SK-N-SH (cell line): Measurements from ENCODE around the gene OS9. TPM values are rescaled to one million over a fixed set of nuclear protein-coding genes. Genes with fewer than 3 reads are reported as not detected.

Experiments
- CTCF ChIA-PET: fragments of 300-600, 350-600 bp; formaldehyde crosslinking; extraction: SDS; loops from one replicate; lab custom pipeline; 2021; lab: Yijun Ruan, JAX
- POLR2A ChIA-PET: fragments of 350-600 bp; sonication (Branson Sonifier 250); formaldehyde crosslinking; extraction: SDS; loops from one replicate; lab custom pipeline; 2020; ENCODE audit warnings: antibody characterized with exemption, inconsistent platforms; lab: Yijun Ruan, JAX
- DNase-seq: peaks from one replicate; pipeline ENCODE4 v3.0.0; 2012
- H2AFZ ChIP-seq: fragments of 200-600 bp; sonication (generic); 2 replicates; pipeline ENCODE4 v1.8.1; 2016; ENCODE audit warnings: antibody characterized with exemption, mild to moderate bottlenecking, low read depth
- H3F3A ChIP-seq: fragments of 200-600 bp; sonication (generic); replicated peaks from 2 replicates; pipeline ENCODE3; 2016; ENCODE audit warnings: antibody characterized with exemption, mild to moderate bottlenecking; ENCODE audit not compliant: insufficient read depth
- H3K27ac ChIP-seq, 2 experiments: fragments of 200-500 bp in 1 of 2; fragments of 200-600 bp in 1 of 2; sonication (Bioruptor generic) in 1 of 2; sonication (generic), shearing (Covaris generic) in 1 of 2; 2 replicates each; pipeline versions ENCODE4 v1.5.1 to v1.6.1; 2014 to 2016; ENCODE audit warnings: low read depth in 2 of 2, inconsistent platforms in 1 of 2, low read length in 1 of 2, mild to moderate bottlenecking in 1 of 2, mixed read lengths in 1 of 2
- H3K27me3 ChIP-seq: fragments of 200-600 bp; sonication (generic), shearing (Covaris generic); 2 replicates; pipeline ENCODE4 v1.6.1; 2016; ENCODE audit warnings: mixed run types; ENCODE audit not compliant: insufficient read depth
- H3K36me3 ChIP-seq, 2 experiments: fragments of 200-500 bp in 1 of 2; fragments of 200-600 bp in 1 of 2; sonication (Bioruptor generic) in 1 of 2; sonication (generic) in 1 of 2; replicated peaks in 1 of 2; 2 replicates each; pipeline versions ENCODE3 to v1.5.1; 2014 to 2016; ENCODE audit warnings: low read length in 1 of 2, mild to moderate bottlenecking in 1 of 2; ENCODE audit not compliant: insufficient read depth in 2 of 2, control insufficient read depth in 1 of 2
- H3K4me1 ChIP-seq, 2 experiments: fragments of 200-500 bp in 1 of 2; fragments of 200-600 bp in 1 of 2; sonication (Bioruptor generic) in 1 of 2; sonication (generic), shearing (Covaris generic) in 1 of 2; 2 replicates each; pipeline versions ENCODE4 v1.5.1 to v1.6.1; 2014 to 2016; ENCODE audit warnings: low read depth in 1 of 2, low read length in 1 of 2, mixed run types in 1 of 2; ENCODE audit not compliant: insufficient read depth in 2 of 2, control insufficient read depth in 1 of 2
- H3K4me2 ChIP-seq: fragments of 200-600 bp; sonication (generic), shearing (Covaris generic); 2 replicates; pipeline ENCODE4 v1.6.1; 2017; ENCODE audit warnings: mixed run types
- H3K4me3 ChIP-seq, 2 experiments: fragments of 200-500 bp in 1 of 2; fragments of 200-600 bp in 1 of 2; sonication (Bioruptor generic) in 1 of 2; sonication (generic), shearing (Covaris generic) in 1 of 2; 2 replicates each; pipeline versions ENCODE4 v1.5.1 to v1.8.1; 2014 to 2016; ENCODE audit warnings: low read depth in 2 of 2, inconsistent platforms in 1 of 2, low read length in 1 of 2, mild to moderate bottlenecking in 1 of 2, mixed read lengths in 1 of 2, moderate library complexity in 1 of 2
- H3K79me2 ChIP-seq: fragments of 200-600 bp; sonication (generic); 2 replicates; pipeline ENCODE4 v1.8.1; 2017; ENCODE audit warnings: mild to moderate bottlenecking; ENCODE audit not compliant: insufficient read depth
- H3K9ac ChIP-seq: fragments of 200-600 bp; sonication (generic); 2 replicates; pipeline ENCODE4 v1.6.1; 2017; ENCODE audit warnings: mixed run types
- H3K9me2 ChIP-seq: fragments of 200-600 bp; sonication (generic); 2 replicates; pipeline ENCODE4 v1.6.1; 2017; ENCODE audit warnings: mixed run types
- H3K9me3 ChIP-seq: fragments of 200-600 bp; sonication (generic); 2 replicates; pipeline ENCODE4 v1.6.1; 2017; ENCODE audit warnings: mixed run types, mild to moderate bottlenecking, moderate library complexity
- H4K20me1 ChIP-seq: fragments of 200-600 bp; sonication (generic); 2 replicates; pipeline ENCODE4 v1.6.1; 2017; ENCODE audit warnings: mild to moderate bottlenecking, mixed run types; ENCODE audit not compliant: insufficient read depth
- CHD2 ChIP-seq: fragments of 150-350 bp; IDR thresholded peaks from 2 replicates; pipeline ENCODE4 v1.6.1; 2018; ENCODE audit warnings: low read length; ENCODE audit not compliant: partially characterized antibody
- FOXJ3 ChIP-seq: sonication (generic); formaldehyde crosslinking; IDR thresholded peaks from 2 replicates; pipeline ENCODE4 v1.5.1; 2020; ENCODE audit warnings: mild to moderate bottlenecking, missing genetic modification reagents
- FOXM1 ChIP-seq: IDR thresholded peaks from 2 replicates; pipeline ENCODE4 v1.4.0; 2012; ENCODE audit warnings: low read depth, mild to moderate bottlenecking
- JUND ChIP-seq: IDR thresholded peaks from 2 replicates; pipeline ENCODE4 v1.4.0; 2012
- NFIC ChIP-seq: IDR thresholded peaks from 2 replicates; pipeline ENCODE4 v1.4.0; 2012; ENCODE audit warnings: borderline replicate concordance
- RCOR1 ChIP-seq: fragments of 150-350 bp; IDR thresholded peaks from 2 replicates; pipeline ENCODE4 v1.6.1; 2017; ENCODE audit warnings: antibody characterized with exemption, low read length
- TCF12 ChIP-seq: IDR thresholded peaks from 2 replicates; pipeline ENCODE4 v1.4.0; 2012
- TEAD4 ChIP-seq: IDR thresholded peaks from 2 replicates; pipeline ENCODE4 v1.4.0; 2012; ENCODE audit warnings: mild to moderate bottlenecking, borderline replicate concordance; ENCODE audit not compliant: insufficient read depth
- WGBS: methylation state at CpG from one replicate; pipeline ENCODE4 v1.1.6; 2017; ENCODE audit warnings: low lambda C conversion rate; 5-methylcytosine and 5-hydroxymethylcytosine counted together
- polyA plus RNA-seq, 3 experiments: library from polyadenylated mRNA; depleted of rRNA; stranded (reverse); fragments of >200 nt; gene quantifications; 2 replicates each; pipeline ENCODE4 v1.2.3, GENCODE V29; 2012
- TF ChIP-seq, protein P1 (sequence below): IDR thresholded peaks from 2 replicates; pipeline ENCODE4 v1.4.0; 2012; ENCODE audit warnings: low read depth, borderline replicate concordance

Gene OS9
- polyA plus RNA-seq, 1 of the 3 experiments (the other 2 are of a cell fraction): 280 TPM

DNA sequence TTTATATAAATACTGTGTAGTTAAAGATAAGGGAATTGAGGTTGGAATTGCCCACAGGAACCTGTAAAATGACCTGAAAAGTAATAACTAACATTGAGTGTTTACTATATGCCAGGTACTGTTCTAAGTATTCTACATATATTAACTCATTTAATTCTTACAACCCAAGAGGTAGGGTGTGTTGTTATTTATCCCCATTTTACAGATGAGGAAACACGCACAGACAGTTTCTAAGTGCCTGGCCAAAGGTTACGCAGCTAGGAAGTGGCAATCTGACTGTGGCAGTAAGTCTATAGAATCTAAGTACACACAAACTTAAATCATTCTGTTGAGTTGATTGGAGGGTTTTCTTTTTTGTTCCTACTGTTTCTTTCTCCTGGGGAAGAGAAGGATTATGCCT lies 49.8 kb downstream of the OS9 start:
- Histone ChIP-seq H3K9ac (no peak overlapping the region), H4K20me1 (no peaks in the 10 kb centered on the region), H3K79me2 (peaks cover 5% of the 10 kb centered on the region; the same call in 1 of the 2 replicates), H3K9me2 (no peaks in the 10 kb centered on the region), H3K9me3 (no peaks in the 10 kb centered on the region)
- DNase-seq: no peak
- WGBS: 62% methylated on average over 2 of the region's 2 CpGs
- TF ChIP-seq FOXM1: no peak
- no peak for TF ChIP-seq TCF12
- TF ChIP-seq, all 33 proteins: peak for 0
- peak overlapping the region in 1 of 2 experiments; percentile 81; a peak in 2 of 4 replicates for H3K4me3 ChIP-seq
- CTCF ChIA-PET: interaction anchor here (0.8 to 3.2 kb wide), 5 partner anchors 8 to 161 kb away, joined by 3 to 18 read pairs (median 10); no protein-coding TSS in a partner anchor
- no peaks in the 10 kb centered on the region for H3K27me3 ChIP-seq
- H3K36me3 ChIP-seq: peaks cover 22 to 26% of the 10 kb centered on the region in 2 experiments
- peak overlapping the region; percentile 96 to 98; a peak in 2 of 4 replicates for H3K27ac ChIP-seq
- peak overlapping the region; percentile 87; the same call in 1 of the 2 replicates for H3K4me2 ChIP-seq
- peaks cover 32% of the 10 kb centered on the region for H3F3A ChIP-seq
- POLR2A ChIA-PET: interaction anchor here (1.8 to 2.1 kb wide), 2 partner anchors 8 to 17 kb away, joined by 17 to 18 read pairs; no protein-coding TSS in a partner anchor
- no peak overlapping the region for H2AFZ ChIP-seq
- H3K4me1 ChIP-seq: peaks cover 0 to 24% of the 10 kb centered on the region in 2 experiments; a peak in 2 of 4 replicates

DNA sequence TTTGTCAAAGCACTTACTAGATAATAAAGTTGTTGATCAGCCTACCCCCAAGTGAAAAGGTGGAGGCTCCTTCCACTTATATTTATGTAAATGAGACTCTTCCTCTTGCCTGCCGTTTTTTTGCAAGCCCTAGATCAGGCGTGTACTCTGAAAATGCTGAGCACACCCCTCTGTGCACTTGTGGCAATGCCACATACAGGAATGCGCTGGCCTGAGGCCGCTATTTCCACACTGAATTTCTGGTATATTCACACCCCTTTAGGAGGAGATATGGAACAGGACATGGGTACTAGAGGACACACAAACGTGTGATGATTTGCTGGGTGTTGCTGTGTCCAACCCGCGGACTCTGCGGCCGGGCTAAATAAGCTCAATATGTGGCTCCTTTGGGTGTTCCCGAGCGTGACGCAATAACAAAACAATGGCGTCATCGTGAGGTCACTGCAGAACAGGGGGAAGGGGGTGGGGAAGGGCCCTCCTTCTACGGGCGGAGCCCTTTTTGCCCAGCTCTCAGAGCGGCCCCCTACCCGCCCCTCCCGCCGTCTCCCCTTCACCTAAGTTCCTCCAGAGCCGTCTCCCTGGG lies 50.4 kb downstream of the OS9 start:
- H3K79me2 ChIP-seq: peaks cover 10% of the 10 kb centered on the region
- peak overlapping the region; percentile 96 to 98 for H3K27ac ChIP-seq
- H3K9me3 ChIP-seq: no peaks in the 10 kb centered on the region
- WGBS: 8% methylated on average over 19 of the region's 21 CpGs
- peak; percentile 86 for DNase-seq
- H3K36me3 ChIP-seq: peaks cover 25 to 31% of the 10 kb centered on the region in 2 experiments
- TF ChIP-seq JUND (no peak), FOXJ3 (CRISPR knock-in tag) (no peak), TEAD4 (no peak), NFIC (no peak), CHD2 (no peak), RCOR1 (0 out of 2 replicates have a peak, but pooled peaks have one; percentile 10)
- TF ChIP-seq, protein P1, sequence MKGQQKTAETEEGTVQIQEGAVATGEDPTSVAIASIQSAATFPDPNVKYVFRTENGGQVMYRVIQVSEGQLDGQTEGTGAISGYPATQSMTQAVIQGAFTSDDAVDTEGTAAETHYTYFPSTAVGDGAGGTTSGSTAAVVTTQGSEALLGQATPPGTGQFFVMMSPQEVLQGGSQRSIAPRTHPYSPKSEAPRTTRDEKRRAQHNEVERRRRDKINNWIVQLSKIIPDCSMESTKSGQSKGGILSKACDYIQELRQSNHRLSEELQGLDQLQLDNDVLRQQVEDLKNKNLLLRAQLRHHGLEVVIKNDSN: no peak
- ChIA-PET CTCF (interaction anchor here (0.8 to 3.2 kb wide), 5 partner anchors 8 to 161 kb away, joined by 3 to 18 read pairs (median 10); no protein-coding TSS in a partner anchor), POLR2A (interaction anchor here (0.5 to 2.1 kb wide), 8 partner anchors 8 to 153 kb away, joined by 3 to 18 read pairs (median 4); no protein-coding TSS in a partner anchor)
- H3K4me2 ChIP-seq: peak overlapping the region; percentile 87
- no peaks in the 10 kb centered on the region for H3K9me2 ChIP-seq
- H3F3A ChIP-seq: peaks cover 32% of the 10 kb centered on the region
- H3K27me3 ChIP-seq: no peaks in the 10 kb centered on the region
- peak overlapping the region; percentile 81 to 82 for H3K4me3 ChIP-seq
- peaks cover 0 to 21% of the 10 kb centered on the region in 2 experiments; a peak in 2 of 4 replicates for H3K4me1 ChIP-seq
- H4K20me1 ChIP-seq: no peaks in the 10 kb centered on the region
- H2AFZ ChIP-seq: peak overlapping the region; percentile 91
- peak overlapping the region; percentile 99 for H3K9ac ChIP-seq
